AG04449 (cell line): ENCODE data around the gene EFHD2.

ENCODE experiments used
- CTCF ChIA-PET: fragments of 350-600 bp; formaldehyde crosslinking; extraction: SDS; loops from one replicate; lab custom pipeline; 2021; ENCODE audit warnings: antibody characterized with exemption; lab: Yijun Ruan, JAX
- POLR2A ChIA-PET: fragments of 400-600, 350-600 bp; formaldehyde crosslinking; extraction: SDS; loops from one replicate; lab custom pipeline; 2020; ENCODE audit warnings: antibody characterized with exemption, inconsistent platforms; lab: Yijun Ruan, JAX
- DNase-seq: peaks from one replicate; pipeline ENCODE4 v3.0.0-alpha.2; 2010; ENCODE audit warnings: low read depth, low spot score
- H3K4me3 ChIP-seq: 2 replicates; pipeline ENCODE4 v1.5.1; 2011; ENCODE audit warnings: low read depth, mild to moderate bottlenecking, control low read depth, low read length
- CTCF ChIP-seq: IDR thresholded peaks from one replicate; pipeline ENCODE4 v1.5.1; 2011; ENCODE audit warnings: mild to moderate bottlenecking, moderate library complexity, low read length, control low read depth, inconsistent platforms; ENCODE audit not compliant: insufficient read depth; ENCODE audit errors: missing control alignments

Gene EFHD2

GRCh38 chr1:15381805-15382204 is 27.9 kb upstream of the EFHD2 start:
- no peak overlapping the region for H3K4me3 ChIP-seq
- ChIA-PET POLR2A (no interaction called here), CTCF (interaction anchor here (1.2 kb wide), 1 partner anchor 58 kb away, joined by 3 read pairs; no protein-coding TSS in a partner anchor)
- no peak for TF ChIP-seq CTCF
- no peak for DNase-seq

GRCh38 chr1:15382601-15383518 is 26.8 kb upstream of the EFHD2 start:
- DNase-seq = no peak
- ChIA-PET CTCF (interaction anchor here (1.2 to 1.6 kb wide), 2 partner anchors 14 to 59 kb away, joined by 3 to 4 read pairs; no protein-coding TSS in a partner anchor), POLR2A (no interaction called here)
- no peak overlapping the region for H3K4me3 ChIP-seq
- TF ChIP-seq CTCF = no peak

- CTCF ChIA-PET = interaction anchor here (1.6 kb wide), 1 partner anchor 15 kb away, joined by 4 read pairs; no protein-coding TSS in a partner anchor
- DNase-seq = no peak
- TF ChIP-seq CTCF = no peak
- H3K4me3 ChIP-seq = no peak overlapping the region
- POLR2A ChIA-PET = no interaction called here
These were observed 25.9 kb upstream of the EFHD2 start for GRCh38 chr1:15383810-15384209.

- H3K4me3 ChIP-seq = no peak overlapping the region
- POLR2A ChIA-PET = no interaction called here
- TF ChIP-seq CTCF = no peak
- DNase-seq = no peak
- CTCF ChIA-PET = no interaction called here
These were observed 25.3 kb upstream of the EFHD2 start for GRCh38 chr1:15384301-15384901.

GRCh38 chr1:15385420-15385819 is 24.3 kb upstream of the EFHD2 start:
- CTCF ChIA-PET = interaction anchor here (0.8 to 1.1 kb wide), 3 partner anchors 46 to 113 kb away, joined by 3 to 4 read pairs (median 3); no protein-coding TSS in a partner anchor
- no peak for DNase-seq
- POLR2A ChIA-PET = no interaction called here
- H3K4me3 ChIP-seq = no peak overlapping the region
- TF ChIP-seq CTCF = no peak
